NCI-H1092 treated with DMSO at 0.1 percent for 48 hours (cell line): ENCODE results near the gene CDHR2.
"Not testable (repeated sequence)": the region's sequence is repeated elsewhere in the genome, so short reads cannot be mapped to it uniquely, and the experiment has no call there.

ENCODE experiments used
- DNase-seq: peaks from one replicate; lab custom pipeline; 2025; lab: John Stamatoyannopoulos, UW

CDHR2 gene

DNA sequence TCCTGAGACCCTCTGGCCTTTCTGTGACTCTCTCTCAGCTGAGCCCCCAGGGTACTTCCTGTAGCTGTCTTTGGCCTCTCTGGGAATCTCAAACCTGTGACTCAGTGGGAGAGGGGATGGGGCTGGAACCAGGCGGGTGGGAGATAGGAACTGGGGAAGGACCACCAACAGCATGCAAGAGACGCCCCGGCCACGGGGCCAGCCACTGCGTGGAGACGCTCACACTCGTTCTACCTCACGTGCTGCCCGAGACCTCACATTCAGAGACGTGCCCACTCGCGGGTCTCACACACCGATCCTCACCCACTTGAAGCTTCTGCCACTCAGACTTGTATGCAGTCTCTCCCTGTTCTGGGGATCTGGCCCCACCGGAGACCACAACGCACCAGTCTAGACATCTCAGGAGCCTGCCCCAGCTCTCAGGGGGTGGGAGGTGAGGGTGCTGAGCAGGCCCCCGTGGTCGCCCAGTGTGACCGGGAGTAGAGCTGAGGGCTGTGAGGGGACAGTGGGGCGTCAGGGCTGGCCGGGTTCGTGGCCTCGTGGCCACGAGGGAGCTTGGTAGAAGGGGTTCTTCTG, 47.0 kb downstream of the CDHR2 start:
- no peak for DNase-seq

DNA sequence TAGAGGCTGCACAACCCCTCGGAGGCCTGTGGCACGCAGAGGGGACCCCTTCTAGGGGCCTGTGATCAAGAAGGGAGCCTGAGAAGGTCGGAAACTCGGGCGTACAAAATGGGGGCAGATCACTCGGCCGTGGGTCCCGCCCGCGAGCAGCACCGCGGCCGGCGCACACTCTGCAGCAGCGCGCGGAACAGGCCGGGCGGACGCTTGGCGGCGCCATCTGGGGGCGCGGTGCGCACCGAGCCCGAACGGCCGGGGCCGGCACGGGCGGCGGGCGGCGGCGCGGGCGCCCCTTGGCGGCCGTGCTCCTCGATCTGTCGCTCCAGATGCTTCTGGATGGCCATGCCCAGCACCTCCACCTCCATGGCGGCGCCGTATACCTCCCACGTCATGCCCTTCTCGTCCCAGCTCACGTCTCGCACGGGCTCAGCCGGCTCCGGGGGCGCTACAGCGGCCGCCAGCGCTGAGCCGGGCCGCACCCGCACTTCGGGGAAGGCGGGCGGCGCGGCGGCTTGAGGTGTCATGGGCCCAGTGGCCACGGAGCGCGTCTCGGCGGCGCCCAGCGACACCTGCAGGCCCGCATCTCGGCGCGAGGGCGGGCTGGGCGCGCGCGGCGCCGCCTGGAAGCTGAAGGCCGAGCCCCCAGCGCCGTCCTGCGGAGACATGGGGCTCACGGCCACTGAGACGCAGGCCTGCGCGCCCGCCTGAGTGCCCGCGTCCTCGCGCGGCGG, 47.7 kb downstream of the CDHR2 start:
- DNase-seq = no peak

DNA sequence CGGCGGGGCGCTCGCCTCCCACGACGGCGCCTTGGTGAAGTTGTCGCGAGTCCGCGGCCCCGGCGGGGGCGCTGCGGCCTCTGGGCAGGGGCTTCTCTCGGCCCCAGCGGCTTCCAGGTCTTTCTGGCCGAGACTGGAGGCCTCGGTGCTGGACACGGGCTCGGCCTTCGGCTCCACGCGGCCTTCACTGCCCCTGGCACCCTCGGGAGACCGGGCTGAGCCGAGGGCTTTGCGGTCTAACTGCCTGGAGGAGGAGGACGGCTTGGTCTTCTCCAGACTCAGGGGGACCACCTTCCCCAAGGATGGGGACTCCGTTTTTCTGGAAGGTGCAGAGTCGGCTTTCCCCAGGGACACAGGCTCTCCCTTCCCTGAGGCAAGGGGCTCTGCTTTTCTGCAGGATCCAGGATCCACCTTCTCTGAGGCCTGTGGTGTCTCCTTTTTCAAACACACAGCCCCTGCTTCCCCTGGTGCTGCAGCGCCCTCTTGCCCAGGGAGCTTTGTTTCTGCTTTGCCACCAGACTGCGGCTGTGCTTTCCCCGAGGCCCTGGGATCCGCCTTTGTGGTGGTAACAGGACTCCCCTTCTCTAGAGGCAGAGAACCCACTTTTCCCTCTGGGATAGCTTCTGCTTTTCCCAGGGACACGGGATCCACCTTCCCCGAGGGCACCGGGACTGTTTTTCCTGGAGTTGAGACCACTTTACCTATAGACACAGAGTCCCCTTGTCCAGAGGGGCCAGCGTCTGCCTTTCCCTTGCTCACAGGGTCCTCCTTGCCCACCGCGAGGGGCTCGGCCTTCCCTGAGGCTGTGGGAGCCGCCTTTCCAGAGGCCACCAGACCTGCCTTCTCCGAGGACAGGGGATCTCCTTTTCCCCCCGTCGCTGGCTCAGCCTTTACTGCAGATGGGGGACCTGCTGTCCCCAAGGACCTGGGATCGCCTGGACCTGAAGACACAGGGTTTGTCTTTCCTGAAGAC, 48.6 kb downstream of the CDHR2 start:
- no peak for DNase-seq

DNA sequence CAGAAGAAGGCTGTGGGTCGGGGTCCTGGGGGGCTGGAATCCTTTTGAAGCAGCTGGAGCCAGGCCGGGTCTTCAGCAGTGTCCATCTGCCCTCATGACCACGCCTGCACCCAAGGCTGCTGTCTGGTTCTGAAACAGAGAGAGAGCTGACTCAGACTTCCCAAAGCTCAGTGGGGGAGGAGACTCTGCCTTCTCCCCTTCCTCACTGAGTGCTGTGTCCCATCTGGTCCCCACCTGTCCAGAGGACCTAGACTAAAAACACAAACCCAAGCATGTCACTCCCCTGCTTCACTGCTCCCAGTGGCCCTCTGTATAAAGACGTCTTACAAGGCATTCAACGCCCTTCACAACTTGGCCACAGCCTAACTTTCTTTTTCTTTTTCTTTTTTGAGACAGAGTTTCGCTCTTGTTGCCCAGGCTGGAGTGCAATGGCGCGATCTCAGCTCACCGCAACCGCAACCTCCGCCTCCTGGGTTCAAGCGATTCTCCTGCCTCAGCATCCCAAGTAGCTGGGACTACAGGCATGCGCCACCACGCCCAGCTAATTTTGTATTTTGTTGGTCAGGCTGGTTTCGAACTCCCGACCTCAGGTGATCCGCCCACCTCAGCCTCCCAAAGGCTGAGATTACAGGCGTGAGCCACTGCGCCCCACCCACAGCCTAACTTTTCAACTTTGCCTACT, 50.7 kb downstream of the CDHR2 start:
- DNase-seq = not testable (repeated sequence)

- no peak for DNase-seq
Observed at GRCh38 chr5:176601901-176602482, 52.9 kb downstream of the CDHR2 start.

- no peak for DNase-seq
Observed at GRCh38 chr5:176603091-176603490, 53.9 kb downstream of the CDHR2 start.

GRCh38 chr5:176606032-176606431, 56.9 kb downstream of the CDHR2 start:
- DNase-seq = no peak

DNA sequence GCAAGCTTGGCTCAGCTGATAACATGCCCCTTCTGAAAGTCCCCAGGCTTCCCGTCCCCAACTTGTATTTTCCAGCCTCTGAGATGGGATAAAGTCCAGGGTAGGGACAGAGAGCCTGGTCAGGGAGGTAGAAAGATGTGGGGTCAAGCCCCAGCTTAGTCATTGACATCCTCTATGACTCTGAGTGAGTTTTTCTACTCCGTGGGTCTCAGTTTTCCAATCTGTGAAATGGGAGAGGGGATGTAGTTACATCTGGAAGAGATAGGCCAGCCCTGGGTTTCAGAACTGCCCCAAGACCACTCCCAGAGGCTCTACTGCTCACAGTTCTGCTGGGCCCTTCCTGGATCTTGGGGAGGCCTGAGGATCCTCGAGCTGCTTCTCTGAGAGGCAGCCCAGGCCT, 57.7 kb downstream of the CDHR2 start:
- no peak for DNase-seq

DNA sequence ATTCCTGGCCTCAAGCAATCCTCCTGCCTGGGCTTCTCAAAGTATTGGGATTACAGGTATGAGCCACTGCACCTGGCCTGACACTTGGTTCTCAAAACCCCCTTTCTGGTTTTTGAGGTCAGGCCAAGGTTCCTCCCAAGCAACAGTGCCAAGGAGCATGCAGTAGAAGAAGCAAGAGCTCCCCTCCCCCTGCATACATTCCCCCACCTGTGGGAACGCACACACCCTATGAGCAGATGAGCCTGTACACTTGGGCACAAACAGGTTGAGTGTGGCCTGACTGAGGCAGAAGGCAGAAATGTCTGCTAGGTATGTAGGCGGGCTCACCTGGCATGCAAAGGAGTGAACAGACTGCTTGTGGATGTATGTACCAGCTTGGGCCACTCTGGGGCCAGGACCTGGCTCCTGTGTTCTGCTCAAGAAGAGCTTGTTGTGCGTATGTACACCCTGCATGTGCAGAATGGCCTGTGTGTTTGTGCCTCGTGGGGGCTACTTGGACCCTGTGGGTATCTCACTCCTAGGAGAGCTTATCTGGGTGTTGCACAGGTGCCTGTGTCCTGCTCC, 59.1 kb downstream of the CDHR2 start:
- DNase-seq = no peak

DNA sequence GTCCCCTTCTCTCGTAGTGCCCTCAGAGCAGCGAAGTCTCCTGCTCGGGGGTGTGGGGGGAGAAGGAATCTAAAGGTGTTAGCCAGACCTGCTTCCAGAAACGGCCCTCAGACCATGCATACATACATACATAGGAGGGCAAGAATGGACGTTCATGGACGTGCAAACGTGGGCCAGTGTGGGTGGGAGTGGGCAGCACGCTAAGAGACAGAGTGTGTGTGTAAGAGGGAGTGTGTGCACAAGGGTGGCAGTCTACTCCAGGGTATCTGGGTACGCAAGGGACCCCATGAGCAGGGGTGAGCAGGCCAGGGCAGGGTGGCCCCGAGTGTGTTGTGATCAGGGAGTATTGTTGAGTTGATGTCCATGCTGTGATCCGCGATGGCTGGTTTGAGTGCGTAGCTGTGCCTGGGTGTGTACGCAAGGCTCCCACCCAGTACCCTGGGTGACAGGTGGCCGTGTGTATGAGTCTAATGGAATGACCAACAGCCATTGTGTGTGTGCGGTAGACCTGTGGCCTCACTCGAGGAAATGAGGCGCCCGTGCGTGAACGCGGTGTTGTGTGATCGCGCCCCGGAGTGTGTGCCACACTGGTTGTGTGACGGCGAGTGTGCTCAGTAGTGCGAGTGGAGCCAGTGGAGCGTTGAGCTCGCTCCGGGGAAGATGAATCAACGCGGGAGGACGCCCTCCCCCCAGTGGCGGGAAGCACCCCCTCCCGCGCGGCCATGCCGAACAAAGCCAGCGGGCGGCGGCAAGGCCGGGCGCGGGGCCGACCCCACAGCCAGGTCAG, 60.0 kb downstream of the CDHR2 start:
- peak; percentile 16 for DNase-seq

GRCh38 chr5:176609724-176610434, 60.7 kb downstream of the CDHR2 start, which contains the start of gene GPRIN1:
GPRIN1 (minus strand) TSS chr5:176610156; CDS start chr5:176599834, 10,322 bp downstream.
- DNase-seq = peak; percentile 57

DNA sequence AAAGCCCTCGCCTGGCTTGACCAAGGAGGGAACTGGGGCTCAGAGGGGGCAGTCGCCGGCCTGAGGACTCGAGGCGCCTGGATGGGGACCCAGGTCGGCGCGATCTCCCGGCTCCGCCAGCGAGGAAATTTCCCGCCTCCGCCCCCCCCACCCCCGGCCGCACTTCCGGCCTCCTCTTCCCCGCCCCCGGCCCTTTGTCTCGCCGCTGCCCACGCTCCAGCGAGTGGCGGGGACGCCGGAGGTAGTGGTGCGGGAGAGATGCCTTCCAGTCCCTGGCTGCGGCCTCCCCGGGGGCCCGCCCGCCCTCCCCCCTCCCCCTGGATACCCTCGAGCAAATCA, 61.3 kb downstream of the CDHR2 start:
- DNase-seq = peak; percentile 48

- no peak for DNase-seq
Observed at GRCh38 chr5:176611435-176611834, 62.3 kb downstream of the CDHR2 start.

DNA sequence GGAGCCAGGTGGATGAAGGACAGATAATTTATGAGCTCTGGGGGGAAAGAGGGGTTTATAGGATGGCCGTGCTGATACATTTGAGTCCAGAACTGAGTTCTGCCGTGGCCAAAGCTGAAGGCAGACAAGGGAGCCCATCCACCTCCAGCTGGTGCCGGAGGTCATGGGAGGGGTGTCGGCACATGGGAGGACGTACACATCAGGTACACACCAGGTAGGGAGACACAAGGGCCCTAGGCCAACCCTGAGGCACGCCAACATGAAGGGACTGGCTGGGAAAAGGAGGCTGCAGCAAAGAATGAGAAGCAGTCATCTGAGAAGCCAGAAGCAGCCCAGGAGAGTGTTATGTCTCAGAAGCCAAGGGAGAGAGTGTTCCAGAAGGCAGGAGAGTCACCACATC, 62.9 kb downstream of the CDHR2 start:
- DNase-seq = no peak

GRCh38 chr5:176612855-176613254, 63.7 kb downstream of the CDHR2 start:
- no peak for DNase-seq

GRCh38 chr5:176614805-176615478, 65.8 kb downstream of the CDHR2 start:
- no peak for DNase-seq

GRCh38 chr5:176616511-176616910, 67.4 kb downstream of the CDHR2 start:
- no peak for DNase-seq

GRCh38 chr5:176618783-176619182, 69.6 kb downstream of the CDHR2 start:
- no peak for DNase-seq

GRCh38 chr5:176619203-176619568, 70.0 kb downstream of the CDHR2 start:
- DNase-seq = no peak
